Measurements from ENCODE around the gene PCLO. TPM values are rescaled to one million over a fixed set of nuclear protein-coding genes. Genes with fewer than 3 reads are reported as not detected.

PCLO gene
- total RNA-seq, 4 donors from 2014 or later = 4.9 to 7.4 (median 6.1) TPM

DNA sequence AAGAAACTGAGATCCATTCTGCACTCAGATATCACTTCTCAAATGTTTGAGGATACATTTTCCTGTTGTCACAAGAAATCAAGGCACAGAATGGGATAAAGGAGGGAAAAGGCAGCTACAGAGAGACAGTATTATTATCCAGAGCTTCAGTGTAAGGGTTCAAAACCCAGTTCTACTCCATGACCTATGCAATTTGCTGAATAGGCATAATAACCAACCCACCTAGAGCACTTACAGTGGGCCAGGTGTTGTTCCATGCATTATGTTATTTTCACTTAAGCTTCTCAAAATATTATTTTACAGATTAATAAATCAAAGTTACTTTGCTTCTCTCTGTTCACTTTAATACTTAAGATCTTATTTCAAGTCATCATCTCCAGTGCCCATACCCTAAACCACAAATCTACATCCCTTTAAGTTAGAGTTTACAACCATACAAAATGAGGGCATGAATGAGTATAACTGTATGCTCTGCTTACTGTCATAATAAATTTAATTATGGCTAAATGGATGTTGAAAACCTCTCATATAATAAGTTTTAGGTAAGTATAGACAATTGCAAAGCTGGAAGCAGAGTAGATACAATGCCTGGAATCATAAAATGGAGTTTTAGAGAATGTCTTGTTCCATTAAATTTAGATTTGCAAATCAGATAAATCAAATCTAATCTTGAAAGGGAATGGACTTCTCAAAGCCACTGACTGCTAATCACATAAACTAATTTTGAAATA, 28.1 kb upstream of the PCLO start:
- Histone ChIP-seq H3K27me3 (no peaks in the 10 kb centered on the region), H3K27ac (no peak overlapping the region), H3K4me1 (no peaks in the 10 kb centered on the region), H3K4me3 (no peak overlapping the region), H3K9me3 (no peaks in the 10 kb centered on the region), H3K36me3 (no peaks in the 10 kb centered on the region)
- TF ChIP-seq POLR2AphosphoS5 (IDR thresholded peaks at IDR 0.05) (no peak), EP300 (IDR thresholded peaks at IDR 0.05) (no peak), POLR2A (IDR thresholded peaks at IDR 0.05) (no peak)
- TF ChIP-seq, protein P1, sequence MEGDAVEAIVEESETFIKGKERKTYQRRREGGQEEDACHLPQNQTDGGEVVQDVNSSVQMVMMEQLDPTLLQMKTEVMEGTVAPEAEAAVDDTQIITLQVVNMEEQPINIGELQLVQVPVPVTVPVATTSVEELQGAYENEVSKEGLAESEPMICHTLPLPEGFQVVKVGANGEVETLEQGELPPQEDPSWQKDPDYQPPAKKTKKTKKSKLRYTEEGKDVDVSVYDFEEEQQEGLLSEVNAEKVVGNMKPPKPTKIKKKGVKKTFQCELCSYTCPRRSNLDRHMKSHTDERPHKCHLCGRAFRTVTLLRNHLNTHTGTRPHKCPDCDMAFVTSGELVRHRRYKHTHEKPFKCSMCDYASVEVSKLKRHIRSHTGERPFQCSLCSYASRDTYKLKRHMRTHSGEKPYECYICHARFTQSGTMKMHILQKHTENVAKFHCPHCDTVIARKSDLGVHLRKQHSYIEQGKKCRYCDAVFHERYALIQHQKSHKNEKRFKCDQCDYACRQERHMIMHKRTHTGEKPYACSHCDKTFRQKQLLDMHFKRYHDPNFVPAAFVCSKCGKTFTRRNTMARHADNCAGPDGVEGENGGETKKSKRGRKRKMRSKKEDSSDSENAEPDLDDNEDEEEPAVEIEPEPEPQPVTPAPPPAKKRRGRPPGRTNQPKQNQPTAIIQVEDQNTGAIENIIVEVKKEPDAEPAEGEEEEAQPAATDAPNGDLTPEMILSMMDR (IDR thresholded peaks at IDR 0.05) = no peak
- DNase-seq (ENCODE audit: low spot score in 2 of 2) = no peak

DNA sequence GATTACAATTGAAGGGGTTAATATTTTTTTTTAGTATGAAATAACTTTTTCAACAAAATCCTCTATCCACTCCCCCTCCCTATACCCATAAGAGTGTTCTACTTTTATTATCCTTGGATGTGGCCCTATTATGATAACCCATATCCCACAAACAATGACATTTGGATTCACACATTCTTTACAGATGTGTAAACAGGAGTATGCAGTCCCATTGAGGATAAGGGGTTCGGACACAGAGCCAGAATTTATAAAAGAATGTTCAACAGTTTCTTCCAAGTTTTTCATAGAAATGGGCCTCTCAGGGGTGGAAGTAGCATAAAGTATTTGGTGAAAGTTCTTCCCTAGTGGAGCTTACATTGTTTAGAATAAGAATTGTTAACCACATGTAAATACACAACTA, 16.1 kb upstream of the PCLO start:
- no peak for DNase-seq (ENCODE audit: low spot score in 2 of 2)

DNA sequence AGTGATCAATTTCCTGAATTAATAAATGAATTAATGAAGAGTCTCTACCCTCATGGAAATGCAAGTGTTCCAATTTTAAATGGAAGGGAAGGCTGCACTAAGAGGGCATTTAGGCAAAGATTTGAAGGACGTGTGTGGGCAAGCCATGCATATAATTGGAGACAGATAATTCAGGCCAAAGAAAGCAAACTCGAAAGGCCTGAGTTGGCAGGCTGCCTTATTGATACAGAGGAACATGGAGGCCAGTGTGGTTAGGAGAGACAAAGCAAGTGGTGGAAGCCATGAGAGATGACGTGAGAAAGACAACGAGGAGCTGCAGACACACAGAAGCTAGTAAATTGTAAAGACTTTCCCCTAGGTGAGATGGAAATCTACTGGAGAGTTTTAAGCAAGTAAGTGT, 15.4 kb upstream of the PCLO start:
- TF ChIP-seq, protein P1 (IDR thresholded peaks at IDR 0.05) = no peak
- TF ChIP-seq POLR2AphosphoS5 (IDR thresholded peaks at IDR 0.05) (no peak), EP300 (IDR thresholded peaks at IDR 0.05) (no peak), POLR2A (IDR thresholded peaks at IDR 0.05) (no peak)
- H3K36me3 ChIP-seq = no peaks in the 10 kb centered on the region
- WGBS = 61% methylated on average over 4 of the region's 4 CpGs
- DNase-seq (ENCODE audit: low spot score in 2 of 2) = no peak
- H3K9me3 ChIP-seq = no peaks in the 10 kb centered on the region
- H3K4me3 ChIP-seq = no peak overlapping the region
- no peaks in the 10 kb centered on the region for H3K27me3 ChIP-seq
- H3K27ac ChIP-seq = no peak overlapping the region
- H3K4me1 ChIP-seq = no peaks in the 10 kb centered on the region

More for the DNA sequence above, 16.1 kb upstream of the PCLO start:
- no peaks in the 10 kb centered on the region for H3K27me3 ChIP-seq
- H3K27ac ChIP-seq = no peak overlapping the region
- no peak for TF ChIP-seq EP300 (IDR thresholded peaks at IDR 0.05)
- H3K4me3 ChIP-seq = no peak overlapping the region
- 74% methylated on average over 1 of the region's 1 CpG for WGBS
- peaks cover 5% of the 10 kb centered on the region for H3K9me3 ChIP-seq
- no peaks in the 10 kb centered on the region for H3K36me3 ChIP-seq
- H3K4me1 ChIP-seq = no peaks in the 10 kb centered on the region

DNA sequence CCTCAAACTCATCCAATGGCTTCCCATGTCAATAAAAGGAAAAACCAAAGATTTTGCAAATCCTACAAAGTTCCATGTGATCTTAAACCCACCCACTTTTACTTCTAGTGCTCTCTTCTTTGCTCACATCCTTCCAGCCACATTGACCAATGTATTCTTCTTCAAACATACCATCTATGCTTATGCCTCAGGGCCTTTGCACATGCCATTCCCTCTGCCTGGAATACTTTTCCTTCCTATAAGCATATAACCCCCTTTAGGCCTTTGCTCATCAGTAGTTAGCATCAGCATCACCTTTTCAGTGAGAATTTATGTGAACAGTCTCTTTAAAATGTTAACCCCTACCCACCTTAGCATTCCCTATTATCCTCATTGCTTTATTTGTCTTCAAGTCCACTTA, 11.0 kb upstream of the PCLO start:
- Histone ChIP-seq H3K4me3 (no peak overlapping the region), H3K27ac (no peak overlapping the region), H3K36me3 (no peaks in the 10 kb centered on the region), H3K9me3 (no peaks in the 10 kb centered on the region), H3K27me3 (no peaks in the 10 kb centered on the region), H3K4me1 (no peaks in the 10 kb centered on the region)
- TF ChIP-seq, protein P1 (IDR thresholded peaks at IDR 0.05) = no peak
- TF ChIP-seq POLR2A (IDR thresholded peaks at IDR 0.05) = no peak
- no peak for TF ChIP-seq EP300 (IDR thresholded peaks at IDR 0.05)
- TF ChIP-seq POLR2AphosphoS5 (IDR thresholded peaks at IDR 0.05) = no peak
- DNase-seq (ENCODE audit: low spot score in 2 of 2) = no peak

DNA sequence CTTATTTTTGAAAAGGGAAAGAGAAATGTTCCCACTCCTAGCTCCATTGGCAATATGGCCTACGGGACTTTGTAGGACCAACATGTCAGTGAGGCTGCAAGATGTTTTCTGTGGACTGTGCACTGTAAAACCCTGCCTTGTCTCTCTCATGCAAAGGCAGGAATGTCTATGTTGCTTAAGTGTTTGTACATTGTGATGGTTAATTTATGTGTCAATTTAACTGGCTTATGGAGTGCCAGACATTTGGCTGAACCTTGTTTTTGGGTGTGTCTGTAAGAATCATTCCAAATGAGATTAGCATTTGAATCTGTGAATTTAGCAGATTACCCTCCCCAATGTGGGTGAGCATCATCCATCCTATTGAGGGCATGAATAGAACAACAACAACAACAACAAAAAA, 4.1 kb upstream of the PCLO start:
- WGBS = 81% methylated on average over 1 of the region's 1 CpG
- Histone ChIP-seq H3K4me3 (no peak overlapping the region), H3K9me3 (no peaks in the 10 kb centered on the region), H3K4me1 (peaks cover 11% of the 10 kb centered on the region), H3K27me3 (no peaks in the 10 kb centered on the region), H3K36me3 (no peaks in the 10 kb centered on the region), H3K27ac (no peak overlapping the region)
- DNase-seq (ENCODE audit: low spot score in 2 of 2) = no peak
- TF ChIP-seq POLR2AphosphoS5 (IDR thresholded peaks at IDR 0.05) (no peak), EP300 (IDR thresholded peaks at IDR 0.05) (no peak), POLR2A (IDR thresholded peaks at IDR 0.05) (no peak)
- TF ChIP-seq, protein P1 (IDR thresholded peaks at IDR 0.05) = no peak
